T-helper 22 cell (primary cell): ENCODE measurements around the gene NAALADL1.
A peak's percentile ranks its signal among the peaks of the same experiment; 100 is the strongest.

Source experiments
- DNase-seq: peaks from one replicate; pipeline ENCODE4 v3.0.0-alpha.2; 2020; ENCODE audit warnings: low read depth

NAALADL1 gene

GRCh38 chr11:65083134-65083833 is 24.9 kb upstream of the NAALADL1 start:
- DNase-seq = no peak

- DNase-seq = no peak
Observed at GRCh38 chr11:65078786-65079342, 20.5 kb upstream of the NAALADL1 start.

GRCh38 chr11:65078151-65078550 is 19.8 kb upstream of the NAALADL1 start:
- peak; percentile 29 for DNase-seq

GRCh38 chr11:65077451-65077850 is 19.1 kb upstream of the NAALADL1 start:
- DNase-seq = no peak

- DNase-seq = no peak
Observed at GRCh38 chr11:65072631-65072966, 14.2 kb upstream of the NAALADL1 start.

GRCh38 chr11:65071907-65072630 is 13.7 kb upstream of the NAALADL1 start:
- DNase-seq = no peak

- no peak for DNase-seq
Observed at GRCh38 chr11:65069217-65069616, 10.9 kb upstream of the NAALADL1 start.

- DNase-seq = no peak
Observed at GRCh38 chr11:65067446-65067845, 9.1 kb upstream of the NAALADL1 start.

- no peak for DNase-seq
Observed at GRCh38 chr11:65066805-65067291, 8.5 kb upstream of the NAALADL1 start.

GRCh38 chr11:65066315-65066714 is 8.0 kb upstream of the NAALADL1 start:
- DNase-seq = no peak

- DNase-seq = no peak
Observed at GRCh38 chr11:65065851-65066250, 7.5 kb upstream of the NAALADL1 start.

GRCh38 chr11:65064847-65065240 is 6.5 kb upstream of the NAALADL1 start:
- DNase-seq = no peak

- no peak for DNase-seq
Observed at GRCh38 chr11:65063532-65063931, 5.2 kb upstream of the NAALADL1 start.

- DNase-seq = no peak
Observed at GRCh38 chr11:65060913-65061408, 2.6 kb upstream of the NAALADL1 start.

GRCh38 chr11:65059959-65060824 is 1.8 kb upstream of the NAALADL1 start:
- DNase-seq = no peak

- no peak for DNase-seq
Observed at GRCh38 chr11:65059523-65059922, 1.2 kb upstream of the NAALADL1 start.

- DNase-seq = no peak
Observed at GRCh38 chr11:65058012-65058411, 341 bp downstream of the NAALADL1 start.

- DNase-seq = no peak
Observed at GRCh38 chr11:65057526-65057925, 827 bp downstream of the NAALADL1 start.

GRCh38 chr11:65056999-65057398 is 1.4 kb downstream of the NAALADL1 start:
- DNase-seq = no peak

GRCh38 chr11:65055538-65055937 is 2.8 kb downstream of the NAALADL1 start:
- no peak for DNase-seq

- no peak for DNase-seq
Observed at GRCh38 chr11:65053827-65054508, 4.4 kb downstream of the NAALADL1 start.
